ENCODE measurements around the gene UEVLD. TPM values are rescaled to one million over a fixed set of nuclear protein-coding genes. Genes with fewer than 3 reads are reported as not detected.
"Not testable (repeated sequence)": the region's sequence is repeated elsewhere in the genome, so short reads cannot be mapped to it uniquely, and the experiment has no call there.

UEVLD gene
- total RNA-seq, 1 experiment from 2014 or later: 31.6 TPM

- DNase-seq: no peak
- Histone ChIP-seq H2AFZ (no peak within 1 kb of the TSS), H3K27ac (no peak within 1 kb of the TSS), H3K9me3 (ENCODE audit: insufficient read depth, low read depth) (no peaks in the 10 kb centered on the region), H3K36me3 (ENCODE audit: low read depth) (no peaks in the 10 kb centered on the region), H3K4me2 (no peak within 1 kb of the TSS), H3K4me1 (replicated peaks; ENCODE audit: insufficient read depth) (no peaks in the 10 kb centered on the region), H3F3A (ENCODE audit: insufficient read depth, low read depth) (peaks cover 5% of the 10 kb centered on the region; the same call in 1 of the 2 replicates), H3K79me2 (ENCODE audit: low read depth) (no peaks in the 10 kb centered on the region), H3K9me2 (ENCODE audit: insufficient read depth) (no peaks in the 10 kb centered on the region), H4K20me1 (ENCODE audit: insufficient read depth) (0 out of 2 replicates have a peak, but pooled peaks cover 3% of the 10 kb centered on the region), H3K4me3 (no peak within 1 kb of the TSS), H3K27me3 (ENCODE audit: insufficient read depth, low read depth) (no peaks in the 10 kb centered on the region)
- intact Hi-C loops (cut with micrococcal nuclease; ENCODE audit: unreplicated experiment): no loop called here
- TF ChIP-seq CTCF (conservative IDR thresholded peaks at IDR 0.05) (no peak), EZH2 (IDR thresholded peaks at IDR 0.05; ENCODE audit: low read depth) (no peak)
- ChIA-PET POLR2A (ENCODE audit: unreplicated experiment) (no interaction called here), CTCF (no interaction called here)
- BruUV-seq (replicated peaks): no TSS peak
Measured at GRCh38 chr11:18599739-18600230, 11.3 kb upstream of the UEVLD start, which contains the start of gene MISFA. Gene MISFA (plus strand): TSS chr11:18599789. CDS start chr11:18599929, 140 bp downstream.

GRCh38 chr11:18594999-18595749, 6.6 kb upstream of the UEVLD start:
- no peak for DNase-seq
- Histone ChIP-seq H3K4me3 (no peak overlapping the region), H3K27me3 (ENCODE audit: insufficient read depth, low read depth) (no peaks in the 10 kb centered on the region), H3K9me3 (ENCODE audit: insufficient read depth, low read depth) (no peaks in the 10 kb centered on the region), H3K4me1 (replicated peaks; ENCODE audit: insufficient read depth) (peaks cover 8% of the 10 kb centered on the region), H3K9me2 (ENCODE audit: insufficient read depth) (no peaks in the 10 kb centered on the region), H4K20me1 (ENCODE audit: insufficient read depth) (0 out of 2 replicates have a peak, but pooled peaks cover 3% of the 10 kb centered on the region), H3K27ac (no peak overlapping the region), H3F3A (ENCODE audit: insufficient read depth, low read depth) (no peaks in the 10 kb centered on the region), H2AFZ (no peak overlapping the region), H3K36me3 (ENCODE audit: low read depth) (no peaks in the 10 kb centered on the region), H3K4me2 (no peak overlapping the region), H3K79me2 (ENCODE audit: low read depth) (peaks cover 22% of the 10 kb centered on the region)
- BruUV-seq (replicated peaks): no TSS peak
- intact Hi-C loops (cut with micrococcal nuclease; ENCODE audit: unreplicated experiment): no loop called here
- POLR2A ChIA-PET (ENCODE audit: unreplicated experiment): interaction anchor here (0.6 kb wide), 1 partner anchor 378 kb away, joined by 8 read pairs; no protein-coding TSS in a partner anchor
- CTCF ChIA-PET: interaction anchor here (0.6 kb wide), 1 partner anchor 996 kb away, joined by 3 read pairs; no protein-coding TSS in a partner anchor
- TF ChIP-seq EZH2 (IDR thresholded peaks at IDR 0.05; ENCODE audit: low read depth) (no peak), CTCF (conservative IDR thresholded peaks at IDR 0.05) (no peak)

GRCh38 chr11:18594088-18594487, 5.6 kb upstream of the UEVLD start:
- H4K20me1 ChIP-seq (ENCODE audit: insufficient read depth); H3K27me3 ChIP-seq (ENCODE audit: insufficient read depth, low read depth); CTCF ChIA-PET; H3K27ac ChIP-seq; H3F3A ChIP-seq (ENCODE audit: insufficient read depth, low read depth); DNase-seq; H3K4me2 ChIP-seq; POLR2A ChIA-PET (ENCODE audit: unreplicated experiment); H3K9me3 ChIP-seq (ENCODE audit: insufficient read depth, low read depth); H3K9me2 ChIP-seq (ENCODE audit: insufficient read depth); H3K36me3 ChIP-seq (ENCODE audit: low read depth); H2AFZ ChIP-seq; H3K4me3 ChIP-seq; BruUV-seq (replicated peaks); intact Hi-C loops (cut with micrococcal nuclease; ENCODE audit: unreplicated experiment): not testable (repeated sequence)
- Histone ChIP-seq H3K4me1 (replicated peaks; ENCODE audit: insufficient read depth) (peaks cover 16% of the 10 kb centered on the region), H3K79me2 (ENCODE audit: low read depth) (peaks cover 33% of the 10 kb centered on the region)

All from PC-9 (cell line).